Smooth muscle cell (in vitro differentiated cells): ENCODE data around the gene UCMA. TPM values are rescaled to one million over a fixed set of nuclear protein-coding genes. Genes with fewer than 3 reads are reported as not detected.

Experiments used
- DNase-seq: peaks from one replicate; lab custom pipeline; 2025; ENCODE audit not compliant: unreplicated experiment; lab: John Stamatoyannopoulos, UW
- H2AFZ ChIP-seq: fragments of 200-600 bp; sonication (generic); 2 replicates; pipeline ENCODE4 v1.6.0; 2016; ENCODE audit warnings: antibody characterized with exemption, low read depth, mild to moderate bottlenecking
- H3F3A ChIP-seq: fragments of 200-600 bp; sonication (generic); 2 replicates; pipeline ENCODE4 v1.6.0; 2017; ENCODE audit warnings: antibody characterized with exemption, low read depth
- H3K27ac ChIP-seq: fragments of 200-600 bp; sonication (generic); 2 replicates; pipeline ENCODE4 v1.5.1; 2016; ENCODE audit warnings: low read depth, mild to moderate bottlenecking
- H3K27me3 ChIP-seq: fragments of 200-600 bp; sonication (generic); 2 replicates; pipeline ENCODE4 v1.6.1; 2016; ENCODE audit warnings: low read depth, mild to moderate bottlenecking
- H3K36me3 ChIP-seq: fragments of 200-600 bp; sonication (generic); 2 replicates; pipeline ENCODE4 v1.5.1; 2016; ENCODE audit warnings: low read depth
- H3K4me1 ChIP-seq: fragments of 200-600 bp; sonication (generic); 2 replicates; pipeline ENCODE4 v1.5.1; 2016; ENCODE audit warnings: low read depth
- H3K4me2 ChIP-seq: fragments of 200-600 bp; sonication (generic); 2 replicates; pipeline ENCODE4 v1.6.0; 2016; ENCODE audit warnings: mild to moderate bottlenecking
- H3K4me3 ChIP-seq: fragments of 200-600 bp; sonication (generic); 2 replicates; pipeline ENCODE4 v1.5.1; 2016; ENCODE audit warnings: mild to moderate bottlenecking
- H3K79me2 ChIP-seq: fragments of 200-600 bp; sonication (generic); 2 replicates; pipeline ENCODE4 v1.6.0; 2016; ENCODE audit warnings: low read depth, mild to moderate bottlenecking
- H3K9ac ChIP-seq: fragments of 200-600 bp; sonication (generic); 2 replicates; pipeline ENCODE4 v1.6.0; 2016; ENCODE audit warnings: low read depth
- H3K9me3 ChIP-seq: fragments of 200-600 bp; sonication (generic); replicated peaks from 2 replicates; pipeline ENCODE4 v1.5.1; 2016; ENCODE audit warnings: low read depth
- H4K20me1 ChIP-seq: fragments of 200-600 bp; sonication (generic); 2 replicates; pipeline ENCODE4 v1.6.0; 2016; ENCODE audit warnings: low read depth
- WGBS: methylation state at CpG from one replicate; pipeline ENCODE4 v1.1.7; 2016; ENCODE audit warnings: low lambda C conversion rate; 5-methylcytosine and 5-hydroxymethylcytosine counted together
- polyA plus RNA-seq: library from polyadenylated mRNA; unstranded; fragments of >200 nt; fragmentation: Nextera tagmentation; extraction: Ambion mirVana; gene quantifications from 2 replicates; pipeline ENCODE4 v1.2.1, GENCODE V29; 2016
- total RNA-seq: library from RNA; depleted of rRNA; stranded (reverse); fragments of >200 nt; gene quantifications from 2 replicates; pipeline ENCODE4 v1.2.3, GENCODE V29; 2014
- TF ChIP-seq, protein P1 (sequence below): fragments of 200-600 bp; sonication (generic); IDR thresholded peaks from 2 replicates; pipeline ENCODE4 v1.5.1; 2017; ENCODE audit warnings: borderline replicate concordance, mild to moderate bottlenecking, antibody characterized with exemption; ENCODE audit not compliant: insufficient read depth, poor library complexity, severe bottlenecking

The UCMA gene
- total and polyA plus RNA-seq, 2 experiments from 2014 or later: not detected

DNA sequence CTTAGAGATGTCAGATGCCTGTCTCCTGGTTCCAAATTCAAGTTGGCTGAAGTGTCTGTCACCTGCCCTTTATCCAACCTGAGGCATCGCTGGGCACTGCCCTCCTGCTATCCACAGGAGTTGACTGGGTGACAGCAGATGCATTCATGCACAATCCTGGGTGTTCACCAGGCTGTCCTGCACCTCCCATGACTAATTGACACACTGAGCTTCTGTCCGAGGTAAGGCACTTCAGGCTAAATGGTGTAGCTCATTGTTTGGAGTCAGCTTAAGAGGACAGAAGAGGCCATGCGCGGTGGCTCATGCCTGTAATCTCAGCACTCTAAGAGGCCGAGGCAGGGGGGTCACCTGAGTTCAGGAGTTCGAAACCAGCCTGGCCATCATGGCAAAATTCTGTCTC is 2.4 kb downstream of the UCMA start:
- Histone ChIP-seq H3K27me3 (no peaks in the 10 kb centered on the region), H3F3A (no peaks in the 10 kb centered on the region), H3K9me3 (no peaks in the 10 kb centered on the region), H4K20me1 (no peaks in the 10 kb centered on the region), H3K79me2 (no peaks in the 10 kb centered on the region), H3K27ac (no peak overlapping the region), H3K4me3 (no peak overlapping the region), H3K4me2 (no peak overlapping the region), H2AFZ (no peak overlapping the region), H3K4me1 (no peaks in the 10 kb centered on the region), H3K36me3 (no peaks in the 10 kb centered on the region), H3K9ac (no peak overlapping the region)
- no peak for DNase-seq
- WGBS: 94% methylated on average over 6 of the region's 6 CpGs
- TF ChIP-seq, protein P1, sequence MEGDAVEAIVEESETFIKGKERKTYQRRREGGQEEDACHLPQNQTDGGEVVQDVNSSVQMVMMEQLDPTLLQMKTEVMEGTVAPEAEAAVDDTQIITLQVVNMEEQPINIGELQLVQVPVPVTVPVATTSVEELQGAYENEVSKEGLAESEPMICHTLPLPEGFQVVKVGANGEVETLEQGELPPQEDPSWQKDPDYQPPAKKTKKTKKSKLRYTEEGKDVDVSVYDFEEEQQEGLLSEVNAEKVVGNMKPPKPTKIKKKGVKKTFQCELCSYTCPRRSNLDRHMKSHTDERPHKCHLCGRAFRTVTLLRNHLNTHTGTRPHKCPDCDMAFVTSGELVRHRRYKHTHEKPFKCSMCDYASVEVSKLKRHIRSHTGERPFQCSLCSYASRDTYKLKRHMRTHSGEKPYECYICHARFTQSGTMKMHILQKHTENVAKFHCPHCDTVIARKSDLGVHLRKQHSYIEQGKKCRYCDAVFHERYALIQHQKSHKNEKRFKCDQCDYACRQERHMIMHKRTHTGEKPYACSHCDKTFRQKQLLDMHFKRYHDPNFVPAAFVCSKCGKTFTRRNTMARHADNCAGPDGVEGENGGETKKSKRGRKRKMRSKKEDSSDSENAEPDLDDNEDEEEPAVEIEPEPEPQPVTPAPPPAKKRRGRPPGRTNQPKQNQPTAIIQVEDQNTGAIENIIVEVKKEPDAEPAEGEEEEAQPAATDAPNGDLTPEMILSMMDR: no peak

GRCh38 chr10:13231190-13231589 is 3.0 kb downstream of the UCMA start:
- no peak for DNase-seq
- H3K9me3 ChIP-seq: no peaks in the 10 kb centered on the region
- no peak overlapping the region for H3K4me2 ChIP-seq
- no peaks in the 10 kb centered on the region for H3F3A ChIP-seq
- no peak overlapping the region for H2AFZ ChIP-seq
- H3K36me3 ChIP-seq: no peaks in the 10 kb centered on the region
- TF ChIP-seq, protein P1: no peak
- H3K79me2 ChIP-seq: no peaks in the 10 kb centered on the region
- H3K4me1 ChIP-seq: no peaks in the 10 kb centered on the region
- H3K4me3 ChIP-seq: no peak overlapping the region
- H3K27me3 ChIP-seq: no peaks in the 10 kb centered on the region
- no peak overlapping the region for H3K27ac ChIP-seq
- no peak overlapping the region for H3K9ac ChIP-seq
- 55% methylated on average over 9 of the region's 9 CpGs for WGBS
- no peaks in the 10 kb centered on the region for H4K20me1 ChIP-seq

DNA sequence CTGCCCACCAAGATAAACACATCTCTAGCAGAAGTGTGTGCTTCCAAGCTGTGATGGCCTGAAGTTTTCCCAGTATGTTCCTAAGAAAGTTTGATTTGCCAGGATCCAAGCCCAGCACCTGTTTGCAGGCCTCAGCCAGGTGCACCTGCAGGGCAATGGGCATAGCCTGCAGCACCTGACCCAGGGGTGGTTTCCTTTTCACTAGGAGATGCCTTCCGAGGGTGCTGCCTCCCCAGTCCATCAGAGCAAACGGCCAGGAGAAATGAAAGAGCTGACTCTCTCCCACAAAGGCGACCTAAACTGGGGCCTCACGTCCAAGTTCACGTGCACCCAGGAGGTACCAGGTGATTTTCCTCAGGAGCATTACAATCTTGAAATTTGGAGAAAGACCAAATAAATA is 7.1 kb downstream of the UCMA start:
- no peak for DNase-seq
- no peaks in the 10 kb centered on the region for H4K20me1 ChIP-seq
- H2AFZ ChIP-seq: no peak overlapping the region
- no peaks in the 10 kb centered on the region for H3K4me1 ChIP-seq
- TF ChIP-seq, protein P1: no peak
- no peaks in the 10 kb centered on the region for H3K9me3 ChIP-seq
- WGBS: 95% methylated on average over 5 of the region's 5 CpGs
- H3K27ac ChIP-seq: no peak overlapping the region
- H3K79me2 ChIP-seq: no peaks in the 10 kb centered on the region
- no peak overlapping the region for H3K9ac ChIP-seq
- no peak overlapping the region for H3K4me2 ChIP-seq
- H3K4me3 ChIP-seq: no peak overlapping the region
- no peaks in the 10 kb centered on the region for H3K36me3 ChIP-seq
- no peaks in the 10 kb centered on the region for H3F3A ChIP-seq
- H3K27me3 ChIP-seq: no peaks in the 10 kb centered on the region

- no peak overlapping the region for H3K4me3 ChIP-seq
- DNase-seq: no peak
- no peak overlapping the region for H3K4me2 ChIP-seq
- H3K27ac ChIP-seq: no peak overlapping the region
- H2AFZ ChIP-seq: no peak overlapping the region
- no peaks in the 10 kb centered on the region for H3K27me3 ChIP-seq
- H3K9ac ChIP-seq: no peak overlapping the region
- no peaks in the 10 kb centered on the region for H3K9me3 ChIP-seq
- no peaks in the 10 kb centered on the region for H3K36me3 ChIP-seq
- no peaks in the 10 kb centered on the region for H3K79me2 ChIP-seq
- no peaks in the 10 kb centered on the region for H3F3A ChIP-seq
- WGBS: 94% methylated on average over 8 of the region's 8 CpGs
- H3K4me1 ChIP-seq: no peaks in the 10 kb centered on the region
- no peaks in the 10 kb centered on the region for H4K20me1 ChIP-seq
- TF ChIP-seq, protein P1: no peak
Measured at GRCh38 chr10:13225601-13226000, 8.6 kb downstream of the UCMA start.
